K562 (cell line): ENCODE results near the gene THOC5. TPM values are rescaled to one million over a fixed set of nuclear protein-coding genes. Genes with fewer than 3 reads are reported as not detected.

Source experiments
- ATAC-seq: fragments of 200-7000 bp; cut with Tn5 transposase; 3 replicates; pipeline ENCODE4 v1.9.1; 2020; ENCODE audit warnings: moderate library complexity
- BruUV-seq: library from RNA; stranded (reverse); fragments of 400-500 nt; replicated peaks from 2 replicates; lab custom pipeline; 2021; lab: Mats Ljungman, UMichigan
- CTCF ChIA-PET: fragments of 300-600 bp; formaldehyde crosslinking; extraction: SDS; loops from one replicate; lab custom pipeline; 2021; ENCODE audit warnings: low intra/inter-chr PET ratio; lab: Yijun Ruan, JAX
- POLR2A ChIA-PET: fragments of 300-600, 350-650 bp; sonication (Branson Sonifier 250); formaldehyde crosslinking; extraction: SDS; loops from one replicate; lab custom pipeline; 2021; ENCODE audit warnings: antibody characterized with exemption, inconsistent platforms; lab: Yijun Ruan, JAX
- DNase-seq, 4 experiments: peaks; one replicate each; pipeline versions ENCODE4 v3.0.0 to v3.0.0-alpha.2; 2011 to 2018; ENCODE audit warnings: low spot score in 3 of 4, mixed read lengths in 3 of 4; ENCODE audit errors: extremely low read depth in 1 of 4
- FAIRE-seq: peaks from 2 replicates; lab custom pipeline; 2011; peaks lifted over from hg19 to GRCh38; lab: Jason Lieb, UNC
- H2AFZ ChIP-seq: 2 replicates; pipeline ENCODE4 v1.6.0; 2011; ENCODE audit warnings: low read depth, low read length, control low read depth, inconsistent platforms
- H3K27ac ChIP-seq: fragments of 200-600 bp; 3 replicates; pipeline ENCODE4 v1.8.0; 2011; ENCODE audit warnings: low read depth, mild to moderate bottlenecking, control low read depth, inconsistent platforms, low read length, moderate library complexity, mixed read lengths; ENCODE audit errors: extremely low read depth
- H3K27me3 ChIP-seq, 2 experiments: fragments of 300-600 bp in 1 of 2; 2 replicates in 1 of 2; 3 replicates in 1 of 2; pipeline versions ENCODE4 v1.6.0 to v1.8.0; 2011; ENCODE audit warnings: inconsistent platforms in 2 of 2, low read length in 2 of 2, mild to moderate bottlenecking in 1 of 2, mixed read lengths in 1 of 2, moderate library complexity in 1 of 2; ENCODE audit not compliant: control insufficient read depth in 2 of 2, insufficient read depth in 2 of 2
- H3K36me3 ChIP-seq: fragments of 300-600 bp; 3 replicates; pipeline ENCODE4 v1.8.0; 2011; ENCODE audit warnings: mild to moderate bottlenecking, low read length, inconsistent platforms; ENCODE audit not compliant: control insufficient read depth, insufficient read depth
- H3K4me1 ChIP-seq, 2 experiments: fragments of 200-600 bp in 1 of 2; replicated peaks in 1 of 2; 2 replicates in 1 of 2; 3 replicates in 1 of 2; pipeline versions ENCODE4 v1.5.1 to v1.8.0; 2011; ENCODE audit warnings: inconsistent platforms in 2 of 2, low read length in 2 of 2, mild to moderate bottlenecking in 1 of 2, mixed read lengths in 1 of 2, moderate library complexity in 1 of 2; ENCODE audit not compliant: control insufficient read depth in 2 of 2, insufficient read depth in 2 of 2
- H3K4me2 ChIP-seq: 2 replicates; pipeline ENCODE4 v1.6.1; 2011; ENCODE audit warnings: low read length, control low read depth, inconsistent platforms, mixed read lengths; ENCODE audit not compliant: insufficient read depth
- H3K4me3 ChIP-seq: fragments of 200-600 bp; sonication (generic), shearing (Covaris generic); 2 replicates; pipeline ENCODE4 v1.5.1; 2016; ENCODE audit warnings: control low read depth, inconsistent platforms
- H3K79me2 ChIP-seq: fragments of 200-600 bp; 3 replicates; pipeline ENCODE4 v1.8.0; 2011; ENCODE audit warnings: low read length, inconsistent platforms; ENCODE audit not compliant: control insufficient read depth, insufficient read depth
- H3K9ac ChIP-seq, 2 experiments: 2 replicates each; pipeline versions ENCODE4 v1.6.0 to v1.6.1; 2011; ENCODE audit warnings: low read depth in 2 of 2, low read length in 2 of 2, control low read depth in 1 of 2, inconsistent platforms in 1 of 2, mild to moderate bottlenecking in 1 of 2, mixed read lengths in 1 of 2; ENCODE audit not compliant: insufficient read depth in 1 of 2
- H3K9me1 ChIP-seq: one replicate; pipeline ENCODE4 v1.6.0; 2011; ENCODE audit warnings: inconsistent platforms, mild to moderate bottlenecking, low read length, moderate library complexity; ENCODE audit not compliant: control insufficient read depth, insufficient read depth
- H3K9me3 ChIP-seq: replicated peaks from 2 replicates; pipeline ENCODE4 v1.5.1; 2011; ENCODE audit warnings: low read depth, low read length, inconsistent platforms; ENCODE audit not compliant: control insufficient read depth, insufficient read depth
- H4K20me1 ChIP-seq: replicated peaks from 2 replicates; pipeline ENCODE4 v1.6.1; 2011; ENCODE audit warnings: low read length, inconsistent platforms, mixed read lengths; ENCODE audit not compliant: control insufficient read depth, insufficient read depth
- YY1 ChIP-seq, 3 experiments: IDR thresholded peaks; 2 replicates each; pipeline ENCODE4 v1.6.1; 2011; ENCODE audit warnings: low read length in 2 of 3, mild to moderate bottlenecking in 2 of 3, moderate library complexity in 2 of 3, borderline replicate concordance in 1 of 3, control low read depth in 1 of 3, low read depth in 1 of 3; ENCODE audit not compliant: insufficient read depth in 3 of 3, insufficient replicate concordance in 2 of 3, control insufficient read depth in 1 of 3, insufficient read length in 1 of 3; ENCODE audit errors: extremely low read depth in 1 of 3
- ZMIZ1 ChIP-seq, 2 experiments: fragments of 150-350 bp in 1 of 2; IDR thresholded peaks; 2 replicates each; pipeline ENCODE4 v1.6.1; 2012 to 2016; ENCODE audit warnings: low read depth in 2 of 2, low read length in 2 of 2, mild to moderate bottlenecking in 1 of 2, moderate library complexity in 1 of 2
- WGBS: fragments of 100-300 bp; shearing (Covaris generic); methylation state at CpG from one replicate; pipeline ENCODE4 v1.1.6; 2016; ENCODE audit warnings: low coverage, mixed read lengths; ENCODE audit not compliant: insufficient coverage; ENCODE audit errors: missing lambda C conversion rate; 5-methylcytosine and 5-hydroxymethylcytosine counted together
- in situ Hi-C: fragments of 300-500 bp; cut with MboI; formaldehyde crosslinking; loops from 4 replicates; pipeline ENCODE4 v1.15.0; 2018; ENCODE audit warnings: inconsistent platforms, mixed read lengths
- intact Hi-C: fragments of 100-400 bp; cut with micrococcal nuclease; formaldehyde crosslinking; loops from 2 replicates; pipeline ENCODE4 v1.14.2; 2022
- polyA plus RNA-seq, 8 experiments: library from polyadenylated mRNA; depleted of rRNA in 4 of 8; stranded (reverse) in 5 of 8; unstranded in 3 of 8; fragments of >200 nt; fragmentation: Nextera tagmentation in 2 of 8; fragmentation: Illumina TruSeq in 1 of 8; extraction: Ambion mirVana in 2 of 8; extraction: Trizol in 1 of 8; gene quantifications; 2 replicates each; pipeline versions ENCODE4 v1.2.1 to v1.2.3, GENCODE V29; 2011 to 2014; ENCODE audit warnings: inconsistent platforms in 1 of 8, missing spikeins in 1 of 8
- total RNA-seq, 7 experiments: library from RNA; depleted of rRNA in 6 of 7; stranded (reverse); fragments of >200 nt in 6 of 7; fragmentation: Illumina TruSeq in 2 of 7; extraction: Trizol in 2 of 7; gene quantifications; 2 replicates each; pipeline versions ENCODE4 v1.2.1 to v1.2.3, GENCODE V29; 2011 to 2021; ENCODE audit warnings: low replicate concordance in 1 of 7

THOC5 gene
- total and polyA plus RNA-seq, 9 of the 15 experiments (the other 6 are each of a cell fraction or from before 2014, with no cell fraction given), result 45.3 to 96.5 (median 51.4) TPM

DNA sequence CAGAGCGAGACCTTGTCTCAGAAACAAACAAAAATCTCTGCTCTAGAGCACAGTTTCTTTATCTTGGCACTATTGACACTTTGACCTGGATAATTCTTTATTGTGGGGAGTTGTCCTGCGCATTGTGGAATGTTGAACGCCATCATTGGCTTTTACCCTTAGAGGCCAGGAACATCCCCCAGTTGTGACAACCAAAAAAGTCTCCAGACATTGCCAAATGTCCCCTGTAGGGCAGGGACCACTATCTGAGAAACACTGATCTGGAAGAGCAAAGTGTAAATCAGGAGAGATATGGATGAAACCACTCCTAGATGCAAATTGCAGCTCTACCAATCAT is 45.1 kb upstream of the THOC5 start:
- no peaks in the 10 kb centered on the region for H3K36me3 ChIP-seq
- no peaks in the 10 kb centered on the region for H4K20me1 ChIP-seq
- peaks cover 2% of the 10 kb centered on the region for H3K79me2 ChIP-seq
- no peak for TF ChIP-seq YY1 (IDR thresholded peaks at IDR 0.05; ENCODE audit: borderline replicate concordance in 1 of 3, control insufficient read depth in 1 of 3, extremely low read depth in 1 of 3, insufficient read depth in 3 of 3, insufficient read length in 1 of 3, insufficient replicate concordance in 2 of 3, low read depth in 1 of 3, low read length in 2 of 3)
- no peak for TF ChIP-seq ZMIZ1 (IDR thresholded peaks at IDR 0.05; ENCODE audit: low read depth in 2 of 2, low read length in 2 of 2)
- ATAC-seq (no peak), FAIRE-seq (no peak), DNase-seq (no peak)
- no peaks in the 10 kb centered on the region for H3K9me1 ChIP-seq
- 93% methylated on average over 2 of the region's 3 CpGs for WGBS
- in situ Hi-C loops (no loop called here), intact Hi-C loops (no loop called here)
- H3K27ac ChIP-seq, result no peak overlapping the region
- no peak overlapping the region for H3K4me3 ChIP-seq
- no peaks in the 10 kb centered on the region for H3K27me3 ChIP-seq
- H3K4me1 ChIP-seq, result peaks cover 0 to 6% of the 10 kb centered on the region in 2 experiments; a peak in 2 of 5 replicates
- H3K4me2 ChIP-seq, result no peak overlapping the region
- CTCF ChIA-PET, result no interaction called here
- no peak overlapping the region for H3K9ac ChIP-seq
- no peak overlapping the region for H2AFZ ChIP-seq
- POLR2A ChIA-PET, result no interaction called here
- no peaks in the 10 kb centered on the region for H3K9me3 ChIP-seq
- BruUV-seq, result no TSS peak
